IMR-90 (cell line): ENCODE results near the gene ZNF836. TPM values are rescaled to one million over a fixed set of nuclear protein-coding genes. Genes with fewer than 3 reads are reported as not detected.

ENCODE experiments used
- ATAC-seq: fragments of 200-7000 bp; cut with Tn5 transposase; 2 replicates; pipeline ENCODE4 v1.9.1; 2020; ENCODE audit warnings: low read depth, mild to moderate bottlenecking, moderate library complexity
- BruUV-seq: library from RNA; stranded (reverse); fragments of 400-500 nt; replicated peaks from 2 replicates; lab custom pipeline; 2021; lab: Mats Ljungman, UMichigan
- CTCF ChIA-PET: fragments of 300-600 bp; formaldehyde crosslinking; extraction: SDS; loops from one replicate; lab custom pipeline; 2021; ENCODE audit warnings: antibody characterized with exemption; lab: Yijun Ruan, JAX
- POLR2A ChIA-PET: fragments of 300-600 bp; sonication (Branson Sonifier 250); formaldehyde crosslinking; loops from one replicate; lab custom pipeline; 2022; ENCODE audit warnings: antibody characterized with exemption; ENCODE audit not compliant: unreplicated experiment; lab: Charles Lee
- DNase-seq: peaks from one replicate; pipeline ENCODE4 v3.0.0; 2013
- H2AFZ ChIP-seq: replicated peaks from 2 replicates; pipeline ENCODE3; 2013; ENCODE audit warnings: low read length, mild to moderate bottlenecking; ENCODE audit not compliant: poor library complexity
- H2AK5ac ChIP-seq: 2 replicates; pipeline ENCODE4 v1.6.1; 2013; ENCODE audit warnings: low read depth, low read length, inconsistent platforms
- H2AK9ac ChIP-seq: replicated peaks from 2 replicates; pipeline ENCODE3; 2013; ENCODE audit warnings: mild to moderate bottlenecking, low read depth, low read length, moderate library complexity; ENCODE audit not compliant: poor library complexity
- H2BK120ac ChIP-seq: 2 replicates; pipeline ENCODE4 v1.6.1; 2013; ENCODE audit warnings: low read depth, low read length, inconsistent platforms
- H2BK15ac ChIP-seq: 3 replicates; pipeline ENCODE4 v1.6.1; 2013; ENCODE audit warnings: low read depth, low read length, inconsistent platforms
- H2BK20ac ChIP-seq: 2 replicates; pipeline ENCODE4 v1.6.1; 2013; ENCODE audit warnings: low read depth, mild to moderate bottlenecking, inconsistent platforms, low read length, moderate library complexity
- H2BK5ac ChIP-seq: 2 replicates; pipeline ENCODE4 v1.6.1; 2013; ENCODE audit warnings: mild to moderate bottlenecking, low read depth, low read length, inconsistent platforms; ENCODE audit not compliant: poor library complexity, severe bottlenecking
- H3K14ac ChIP-seq: replicated peaks from 2 replicates; pipeline ENCODE4 v1.6.1; 2013; ENCODE audit warnings: low read depth, low read length, inconsistent platforms
- H3K18ac ChIP-seq: 2 replicates; pipeline ENCODE4 v1.6.1; 2013; ENCODE audit warnings: low read depth, low read length, control low read depth
- H3K23ac ChIP-seq: 2 replicates; pipeline ENCODE4 v1.6.1; 2013; ENCODE audit warnings: low read depth, low read length, inconsistent platforms
- H3K27ac ChIP-seq: 2 replicates; pipeline ENCODE4 v1.5.1; 2013; ENCODE audit warnings: mild to moderate bottlenecking, control low read depth, low read length; ENCODE audit not compliant: insufficient read depth
- H3K27me3 ChIP-seq: 2 replicates; pipeline ENCODE4 v1.6.1; 2013; ENCODE audit warnings: low read length; ENCODE audit not compliant: control insufficient read depth, insufficient read depth
- H3K36me3 ChIP-seq: 2 replicates; pipeline ENCODE4 v1.6.1; 2013; ENCODE audit warnings: low read length, mixed read lengths; ENCODE audit not compliant: control insufficient read depth, insufficient read depth
- H3K4ac ChIP-seq: 2 replicates; pipeline ENCODE4 v1.6.1; 2013; ENCODE audit warnings: low read depth, low read length, inconsistent platforms
- H3K4me1 ChIP-seq: 2 replicates; pipeline ENCODE4 v1.6.1; 2013; ENCODE audit warnings: low read length, mixed read lengths; ENCODE audit not compliant: control insufficient read depth, insufficient read depth
- H3K4me2 ChIP-seq: 2 replicates; pipeline ENCODE4 v1.6.1; 2013; ENCODE audit warnings: low read depth, mild to moderate bottlenecking, control low read depth, low read length, moderate library complexity
- H3K4me3 ChIP-seq: 2 replicates; pipeline ENCODE4 v1.5.1; 2013; ENCODE audit warnings: low read depth, mild to moderate bottlenecking, control low read depth, low read length, moderate library complexity; ENCODE audit not compliant: insufficient read depth
- H3K56ac ChIP-seq: 2 replicates; pipeline ENCODE4 v1.6.1; 2013; ENCODE audit warnings: low read length, inconsistent platforms; ENCODE audit not compliant: insufficient read depth; ENCODE audit errors: extremely low read depth
- H3K79me1 ChIP-seq, 2 experiments: 2 replicates each; pipeline ENCODE4 v1.6.1; 2013; ENCODE audit warnings: low read length in 2 of 2, inconsistent platforms in 1 of 2, low read depth in 1 of 2
- H3K9ac ChIP-seq: 2 replicates; pipeline ENCODE4 v1.6.1; 2013; ENCODE audit warnings: low read depth, low read length, control low read depth
- H3K9me1 ChIP-seq: 2 replicates; pipeline ENCODE4 v1.6.1; 2013; ENCODE audit warnings: low read length, inconsistent platforms; ENCODE audit not compliant: insufficient read depth
- H3K9me3 ChIP-seq: 2 replicates; pipeline ENCODE4 v1.6.1; 2013; ENCODE audit warnings: low read length; ENCODE audit not compliant: control insufficient read depth, insufficient read depth
- H4K20me1 ChIP-seq: 2 replicates; pipeline ENCODE4 v1.6.1; 2013; ENCODE audit warnings: low read length, inconsistent platforms; ENCODE audit not compliant: insufficient read depth
- H4K5ac ChIP-seq: 2 replicates; pipeline ENCODE4 v1.6.1; 2013; ENCODE audit warnings: mild to moderate bottlenecking, low read depth, low read length, control low read depth
- H4K8ac ChIP-seq, 2 experiments: 2 replicates each; pipeline ENCODE4 v1.6.1; 2013; ENCODE audit warnings: low read depth in 2 of 2, low read length in 2 of 2, control low read depth in 1 of 2, inconsistent platforms in 1 of 2
- H4K91ac ChIP-seq: 2 replicates; pipeline ENCODE4 v1.6.1; 2013; ENCODE audit warnings: low read depth, low read length, inconsistent platforms; ENCODE audit not compliant: insufficient read depth
- RAD21 ChIP-seq: IDR thresholded peaks from 2 replicates; pipeline ENCODE4 v1.6.1; 2012; ENCODE audit warnings: low read length, improper control_type of control experiment
- RCOR1 ChIP-seq: IDR thresholded peaks from 2 replicates; pipeline ENCODE4 v1.6.1; 2012; ENCODE audit warnings: mild to moderate bottlenecking, low read length, improper control_type of control experiment; ENCODE audit not compliant: insufficient replicate concordance
- WGBS, 2 experiments: methylation state at CpG; one replicate each; pipeline versions ENCODE4 v1.1.5 to v1.1.7; 2013; ENCODE audit warnings: missing lambda C conversion rate in 2 of 2; ENCODE audit not compliant: insufficient read length in 1 of 2; ENCODE audit errors: extremely low coverage in 2 of 2; 5-methylcytosine and 5-hydroxymethylcytosine counted together
- dilution Hi-C: fragments of 300-500 bp; cut with HindIII; formaldehyde crosslinking; loops from one replicate; pipeline ENCODE4 v1.14.3; 2018; ENCODE audit warnings: low sequenced_read_pairs; ENCODE audit not compliant: unreplicated experiment
- in situ Hi-C: fragments of 300-500 bp; cut with MboI; formaldehyde crosslinking; loops from 3 replicates; pipeline ENCODE4 v1.14.3; 2019; ENCODE audit warnings: low sequenced_read_pairs, inconsistent platforms, mixed read lengths
- intact Hi-C: fragments of 100-400 bp; cut with micrococcal nuclease; formaldehyde crosslinking; loops from 2 replicates; pipeline ENCODE4 v1.10.0; 2022
- polyA plus RNA-seq, 3 experiments: library from polyadenylated mRNA; depleted of rRNA; stranded (reverse); fragments of >200 nt; gene quantifications; 2 replicates each; pipeline ENCODE4 v1.2.3, GENCODE V29; 2012; ENCODE audit warnings: low replicate concordance in 1 of 3
- total RNA-seq: library from RNA; depleted of rRNA; stranded (reverse); fragments of >200 nt; gene quantifications from 2 replicates; pipeline ENCODE4 v1.2.3, GENCODE V29; 2012

ZNF836 gene
- total and polyA plus RNA-seq, 2 of the 4 experiments (the other 2 are of a cell fraction), result 1.1 to 4.1 TPM

GRCh38 chr19:52188822-52189734, 17.7 kb upstream of the ZNF836 start:
- Histone ChIP-seq H2AFZ (peak overlapping the region; percentile 100), H3K4me2 (peak overlapping the region; percentile 75), H2BK20ac (no peak overlapping the region), H3K79me1 (peaks cover 0 to 26% of the 10 kb centered on the region in 2 experiments; a peak in 2 of 4 replicates), H3K27me3 (no peaks in the 10 kb centered on the region), H3K9me3 (no peaks in the 10 kb centered on the region), H4K20me1 (peaks cover 10% of the 10 kb centered on the region), H3K14ac (peak overlapping the region; percentile 82), H4K91ac (peak overlapping the region; percentile 19; the same call in 1 of the 2 replicates), H4K5ac (peak overlapping the region; percentile 62), H2BK120ac (no peak overlapping the region; the same call in 1 of the 2 replicates), H3K4me3 (peak overlapping the region; percentile 17), H3K56ac (peak overlapping the region; percentile 74), H3K9me1 (no peaks in the 10 kb centered on the region), H2BK15ac (peak overlapping the region; percentile 10; the same call in 1 of the 3 replicates), H3K36me3 (peaks cover 6% of the 10 kb centered on the region), H3K27ac (peak overlapping the region; percentile 84), H3K9ac (peak overlapping the region; percentile 82), H3K4ac (peak overlapping the region; percentile 49), H2AK5ac (peak overlapping the region; percentile 20), H3K4me1 (peaks cover 6% of the 10 kb centered on the region; the same call in 1 of the 2 replicates), H2AK9ac (peak overlapping the region; percentile 33), H3K18ac (peak overlapping the region; percentile 14), H3K23ac (peak overlapping the region; percentile 92), H2BK5ac (peak overlapping the region; percentile 56), H4K8ac (peak overlapping the region; percentile 74 to 88)
- CTCF ChIA-PET, result interaction anchor here (0.8 kb wide), 1 partner anchor 48 kb away, joined by 3 read pairs; no protein-coding TSS in a partner anchor
- ATAC-seq (peak; percentile 0; the same call in 1 of the 2 replicates), DNase-seq (no peak)
- TF ChIP-seq RCOR1 (peak; percentile 21), RAD21 (no peak)
- TSS peak; percentile 83 for BruUV-seq
- intact Hi-C loops (loop anchor here (1.0 to 2.0 kb wide), 3 partner anchors 18 to 50 kb away; partner anchors contain the start of genes ZNF616 and ZNF836), in situ Hi-C loops (no loop called here), dilution Hi-C loops (no loop called here)
- 4% methylated on average over 20 of the region's 32 CpGs; no CpG with 5 or more reads in 1 of the 2 experiments for WGBS, 2 experiments
- POLR2A ChIA-PET, result interaction anchor here (0.6 kb wide), 2 partner anchors 8 to 526 kb away, joined by 3 to 4 read pairs; no protein-coding TSS in a partner anchor
